ENCODE measurements around the gene KCNK3. TPM values are rescaled to one million over a fixed set of nuclear protein-coding genes. Genes with fewer than 3 reads are reported as not detected.

Gene KCNK3
- total and polyA plus RNA-seq, 2 experiments from 2014 or later: 2.9 to 3.1 TPM

DNA sequence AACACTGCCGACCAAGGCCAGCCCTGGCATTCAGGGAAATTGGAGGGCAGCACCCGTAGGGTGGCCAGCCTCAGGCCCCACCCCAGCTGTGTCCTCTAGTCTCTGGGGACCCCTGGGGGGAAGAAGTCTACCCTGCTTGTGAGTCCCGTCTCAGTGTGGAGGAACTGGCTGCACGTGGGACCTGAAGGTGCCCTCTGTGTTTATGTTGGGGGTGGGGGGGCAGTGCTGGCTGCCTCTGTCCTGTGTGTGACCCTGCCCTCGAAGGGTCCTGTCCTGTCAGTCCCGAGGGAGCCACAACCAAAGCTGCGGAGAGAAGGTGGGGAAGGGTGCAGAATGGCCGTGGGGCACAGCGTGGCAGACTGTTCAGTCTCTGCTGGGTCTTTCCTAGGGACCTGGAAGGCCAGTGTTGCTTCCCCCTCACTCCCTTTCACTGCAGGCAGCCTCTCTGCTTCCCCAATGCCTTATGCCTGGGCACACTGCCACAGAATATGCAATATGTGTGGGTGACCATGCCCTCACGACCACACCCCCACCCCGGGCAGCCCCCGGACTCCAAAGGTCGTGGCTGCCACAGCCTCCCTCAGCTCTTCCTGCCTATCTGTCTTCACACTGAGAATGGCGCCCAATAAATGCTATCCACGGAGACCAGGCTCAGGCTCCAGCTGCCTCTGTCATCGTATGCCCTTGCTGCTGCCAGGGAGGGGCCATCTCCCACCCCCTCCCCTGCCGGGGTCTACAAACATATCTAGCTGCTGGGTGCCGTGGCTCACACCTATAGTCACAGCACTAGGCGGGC is 38.2 kb downstream of the KCNK3 start:
- Histone ChIP-seq H3K4me3 (no peak overlapping the region), H3K36me3 (no peaks in the 10 kb centered on the region), H3K27ac (no peak overlapping the region), H3K9me3 (ENCODE audit: low read depth) (no peaks in the 10 kb centered on the region), H3K27me3 (no peaks in the 10 kb centered on the region), H3K4me1 (ENCODE audit: low read depth) (peaks cover 3% of the 10 kb centered on the region)
- no peak for DNase-seq (ENCODE audit: low read depth in 1 of 2, low spot score in 1 of 2)
- TF ChIP-seq, protein P1, sequence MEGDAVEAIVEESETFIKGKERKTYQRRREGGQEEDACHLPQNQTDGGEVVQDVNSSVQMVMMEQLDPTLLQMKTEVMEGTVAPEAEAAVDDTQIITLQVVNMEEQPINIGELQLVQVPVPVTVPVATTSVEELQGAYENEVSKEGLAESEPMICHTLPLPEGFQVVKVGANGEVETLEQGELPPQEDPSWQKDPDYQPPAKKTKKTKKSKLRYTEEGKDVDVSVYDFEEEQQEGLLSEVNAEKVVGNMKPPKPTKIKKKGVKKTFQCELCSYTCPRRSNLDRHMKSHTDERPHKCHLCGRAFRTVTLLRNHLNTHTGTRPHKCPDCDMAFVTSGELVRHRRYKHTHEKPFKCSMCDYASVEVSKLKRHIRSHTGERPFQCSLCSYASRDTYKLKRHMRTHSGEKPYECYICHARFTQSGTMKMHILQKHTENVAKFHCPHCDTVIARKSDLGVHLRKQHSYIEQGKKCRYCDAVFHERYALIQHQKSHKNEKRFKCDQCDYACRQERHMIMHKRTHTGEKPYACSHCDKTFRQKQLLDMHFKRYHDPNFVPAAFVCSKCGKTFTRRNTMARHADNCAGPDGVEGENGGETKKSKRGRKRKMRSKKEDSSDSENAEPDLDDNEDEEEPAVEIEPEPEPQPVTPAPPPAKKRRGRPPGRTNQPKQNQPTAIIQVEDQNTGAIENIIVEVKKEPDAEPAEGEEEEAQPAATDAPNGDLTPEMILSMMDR (IDR thresholded peaks at IDR 0.05; ENCODE audit: low read depth, low read length): no peak

DNA sequence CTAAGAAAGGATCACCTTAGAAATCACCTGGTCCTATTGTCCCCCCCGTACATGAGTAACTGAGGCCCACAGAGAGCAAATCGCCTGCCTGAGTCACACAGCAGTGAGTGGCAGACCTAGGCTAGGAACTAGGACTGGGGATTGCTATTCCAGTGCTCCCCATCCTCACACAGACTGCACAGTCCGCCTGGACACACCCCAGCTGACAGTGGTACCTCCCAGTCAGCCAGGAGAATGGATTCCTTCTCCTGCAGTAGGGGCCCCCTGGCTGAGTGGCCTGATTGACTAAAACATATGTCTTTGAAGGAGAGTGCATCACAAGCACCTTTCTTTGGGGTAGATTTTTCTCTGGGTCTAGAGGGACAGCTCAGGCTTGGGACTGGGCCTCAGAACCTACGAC is 39.2 kb downstream of the KCNK3 start:
- no peak overlapping the region for H3K4me3 ChIP-seq
- peaks cover 3% of the 10 kb centered on the region for H3K4me1 ChIP-seq (ENCODE audit: low read depth)
- H3K36me3 ChIP-seq: no peaks in the 10 kb centered on the region
- no peak for DNase-seq (ENCODE audit: low read depth in 1 of 2, low spot score in 1 of 2)
- H3K9me3 ChIP-seq (ENCODE audit: low read depth): no peaks in the 10 kb centered on the region
- TF ChIP-seq, protein P1 (IDR thresholded peaks at IDR 0.05; ENCODE audit: low read depth, low read length): no peak
- H3K27ac ChIP-seq: no peak overlapping the region
- H3K27me3 ChIP-seq: no peaks in the 10 kb centered on the region

DNA sequence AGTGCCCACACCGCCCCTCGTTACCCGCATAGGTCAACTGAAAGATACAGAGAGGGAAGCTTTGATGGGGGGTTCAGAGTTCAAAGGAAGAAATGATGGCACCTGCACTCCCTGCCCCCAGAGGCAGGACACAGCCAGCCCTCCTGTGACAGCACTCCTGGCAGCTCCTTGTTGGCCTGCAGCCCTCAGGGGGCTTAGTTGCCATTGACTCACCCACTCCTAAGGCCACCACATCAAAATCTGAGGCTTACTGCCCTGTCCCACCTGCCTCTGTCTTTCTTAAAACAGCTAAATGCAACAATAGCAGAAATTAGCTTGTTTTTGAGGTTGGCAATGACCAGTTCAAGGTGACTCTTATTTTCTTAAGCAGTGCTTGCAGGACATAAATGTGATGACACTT is 39.9 kb downstream of the KCNK3 start:
- Histone ChIP-seq H3K4me3 (no peak overlapping the region), H3K27ac (no peak overlapping the region), H3K36me3 (no peaks in the 10 kb centered on the region), H3K27me3 (no peaks in the 10 kb centered on the region), H3K9me3 (ENCODE audit: low read depth) (no peaks in the 10 kb centered on the region), H3K4me1 (ENCODE audit: low read depth) (peaks cover 3% of the 10 kb centered on the region)
- TF ChIP-seq, protein P1 (IDR thresholded peaks at IDR 0.05; ENCODE audit: low read depth, low read length): no peak
- no peak for DNase-seq (ENCODE audit: low read depth in 1 of 2, low spot score in 1 of 2)

DNA sequence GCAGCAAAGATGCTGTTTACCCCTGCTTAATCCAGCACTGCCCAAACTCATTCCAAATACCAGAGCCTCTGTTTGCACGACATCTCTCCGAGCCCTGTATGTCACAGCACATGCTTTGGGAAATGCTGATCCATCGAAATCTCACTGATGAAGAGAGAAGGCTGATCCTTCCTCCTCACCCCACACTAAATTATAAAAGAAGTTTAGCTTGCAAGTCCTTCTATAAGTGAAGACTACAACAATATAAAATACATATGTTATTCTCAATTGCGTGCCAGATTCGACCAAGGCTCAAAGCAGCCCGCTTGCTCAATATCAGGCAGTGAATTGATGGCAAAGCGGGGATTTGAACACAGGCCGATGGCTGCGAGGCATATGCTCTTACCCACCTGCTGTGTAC is 40.9 kb downstream of the KCNK3 start:
- Histone ChIP-seq H3K36me3 (no peaks in the 10 kb centered on the region), H3K4me3 (no peak overlapping the region), H3K4me1 (ENCODE audit: low read depth) (peaks cover 3% of the 10 kb centered on the region), H3K27ac (no peak overlapping the region), H3K9me3 (ENCODE audit: low read depth) (no peaks in the 10 kb centered on the region), H3K27me3 (no peaks in the 10 kb centered on the region)
- no peak for DNase-seq (ENCODE audit: low read depth in 1 of 2, low spot score in 1 of 2)
- TF ChIP-seq, protein P1 (IDR thresholded peaks at IDR 0.05; ENCODE audit: low read depth, low read length): no peak

DNA sequence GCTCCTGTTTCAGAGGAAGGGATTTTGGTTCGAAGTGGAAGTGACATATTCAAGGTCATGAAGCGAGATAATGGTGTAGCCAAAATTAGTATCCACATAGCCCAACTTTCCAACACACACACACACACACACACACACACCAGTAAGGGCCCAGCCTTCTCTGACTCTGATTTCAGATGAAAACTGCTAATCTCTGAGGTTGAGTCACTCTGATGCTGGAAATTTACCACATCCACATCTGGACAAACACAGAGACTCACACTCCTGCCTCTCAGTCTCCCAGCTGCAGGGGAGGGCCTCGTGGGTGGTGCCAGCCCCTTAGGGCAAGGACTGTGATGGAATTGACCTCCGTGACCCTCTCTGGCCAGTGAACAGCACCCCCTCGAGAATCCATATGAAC is 42.6 kb downstream of the KCNK3 start:
- Histone ChIP-seq H3K36me3 (no peaks in the 10 kb centered on the region), H3K9me3 (ENCODE audit: low read depth) (no peaks in the 10 kb centered on the region), H3K4me3 (no peak overlapping the region), H3K27me3 (no peaks in the 10 kb centered on the region), H3K27ac (no peak overlapping the region), H3K4me1 (ENCODE audit: low read depth) (peaks cover 3% of the 10 kb centered on the region)
- TF ChIP-seq, protein P1 (IDR thresholded peaks at IDR 0.05; ENCODE audit: low read depth, low read length): no peak
- DNase-seq (ENCODE audit: low read depth in 1 of 2, low spot score in 1 of 2): peak in 1 of 2 donors; percentile 96
